ENCODE data around the gene SYNPO2.
"Not testable (repeated sequence)": the region's sequence is repeated elsewhere in the genome, so short reads cannot be mapped to it uniquely, and the experiment has no call there.

Gene SYNPO2

DNA sequence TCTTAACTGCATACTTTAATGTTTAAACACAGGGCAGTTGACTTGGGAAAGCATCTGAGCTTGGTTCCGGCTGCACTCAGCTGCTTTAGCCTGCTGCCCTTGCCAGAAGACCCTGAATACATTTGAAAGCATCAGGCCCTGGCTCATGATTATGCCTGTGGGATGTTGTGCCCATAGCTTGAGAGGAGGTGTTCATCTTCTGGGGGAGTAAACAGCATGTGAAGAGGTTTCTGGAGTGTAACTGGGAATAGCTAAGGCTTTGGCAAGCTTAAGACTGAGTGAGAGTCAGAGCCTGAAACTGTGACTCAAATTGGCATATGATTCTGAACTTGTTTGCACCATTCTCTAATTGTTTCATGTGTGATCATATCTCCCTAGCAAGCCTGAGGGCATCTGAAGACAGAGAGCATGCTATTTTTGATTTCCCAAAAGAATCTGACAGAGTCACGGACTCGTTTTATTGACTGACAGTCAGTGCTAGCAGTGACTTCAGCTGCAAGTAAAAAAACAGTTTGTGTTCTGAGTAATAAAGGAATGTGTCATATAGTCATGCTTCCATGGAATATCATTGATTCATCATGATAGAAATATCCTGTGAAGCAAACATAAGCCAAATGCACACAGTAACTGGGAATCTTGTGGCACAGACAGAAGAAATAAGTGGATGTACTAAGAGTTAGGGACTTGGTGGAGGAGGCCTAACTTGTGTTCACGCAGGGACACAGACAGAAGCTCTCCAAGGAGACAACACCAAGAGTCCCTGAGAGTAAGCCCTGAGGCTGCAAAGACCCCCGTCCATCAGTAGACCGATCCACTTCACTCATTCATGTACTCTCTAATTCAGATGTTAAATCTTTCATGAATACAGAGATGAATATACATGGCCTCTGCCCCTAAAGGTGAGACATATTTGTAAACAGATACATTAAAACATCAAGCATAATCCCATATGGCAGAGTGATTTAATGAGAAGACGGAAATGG is 100.7 kb downstream of the SYNPO2 start:
- Histone ChIP-seq H3K27me3 (ENCODE audit: insufficient read depth, low read length) (peaks cover 6% of the 10 kb centered on the region), H3K36me3 (ENCODE audit: insufficient read depth, low read length) (no peaks in the 10 kb centered on the region), H2AFZ (ENCODE audit: low read depth, low read length) (no peak overlapping the region), H3K4me1 (ENCODE audit: insufficient read depth, low read length) (no peaks in the 10 kb centered on the region), H3K9me3 (ENCODE audit: low read length) (no peaks in the 10 kb centered on the region), H3K4me3 (ENCODE audit: low read length) (no peak overlapping the region)

DNA sequence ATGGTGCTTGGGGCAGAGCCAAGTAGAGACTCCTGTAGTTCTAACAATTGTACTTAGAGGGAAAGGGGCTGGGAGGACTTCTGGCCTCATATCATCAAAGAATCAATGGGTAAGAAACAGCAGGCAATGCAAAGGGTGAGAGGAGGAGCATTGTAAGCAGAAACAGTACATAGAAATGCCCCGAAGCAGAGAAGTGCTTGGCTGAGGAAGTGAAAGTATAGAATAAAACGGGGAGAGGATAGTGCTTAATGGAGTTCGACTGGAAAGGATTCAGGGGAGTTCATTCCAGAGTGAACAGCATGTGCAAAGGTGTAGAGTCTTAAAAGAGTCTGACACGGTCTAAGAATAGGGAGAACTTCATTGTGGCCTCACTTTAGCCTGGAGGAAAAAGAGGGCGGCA is 103.0 kb downstream of the SYNPO2 start:
- Histone ChIP-seq H2AFZ (ENCODE audit: low read depth, low read length) (no peak overlapping the region), H3K36me3 (ENCODE audit: insufficient read depth, low read length) (no peaks in the 10 kb centered on the region), H3K4me1 (ENCODE audit: insufficient read depth, low read length) (no peaks in the 10 kb centered on the region), H3K4me3 (ENCODE audit: low read length) (no peak overlapping the region), H3K27me3 (ENCODE audit: insufficient read depth, low read length) (peaks cover 3% of the 10 kb centered on the region), H3K9me3 (ENCODE audit: low read length) (no peaks in the 10 kb centered on the region)

DNA sequence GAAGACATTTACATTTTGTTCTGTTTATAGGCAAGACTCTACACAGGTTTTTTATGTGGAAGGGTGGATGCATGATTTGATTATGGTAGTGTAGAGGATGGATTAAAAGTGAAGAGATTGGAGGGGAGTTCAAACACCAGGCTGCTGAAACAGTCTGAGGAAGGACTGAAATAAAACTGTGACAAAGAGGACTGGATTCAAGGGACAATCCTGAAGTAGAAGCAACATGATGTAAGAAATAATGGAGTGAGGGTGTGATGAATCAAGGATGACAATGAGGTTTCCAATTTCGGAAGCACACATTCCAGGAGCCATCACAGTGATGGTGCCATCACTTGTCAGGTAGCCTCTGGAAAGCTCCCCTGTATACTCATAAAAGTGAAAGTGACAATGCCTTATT is 103.5 kb downstream of the SYNPO2 start:
- H3K36me3 ChIP-seq (ENCODE audit: insufficient read depth, low read length): no peaks in the 10 kb centered on the region
- no peaks in the 10 kb centered on the region for H3K4me1 ChIP-seq (ENCODE audit: insufficient read depth, low read length)
- no peaks in the 10 kb centered on the region for H3K9me3 ChIP-seq (ENCODE audit: low read length)
- H3K27me3 ChIP-seq (ENCODE audit: insufficient read depth, low read length): peaks cover 3% of the 10 kb centered on the region
- H3K4me3 ChIP-seq (ENCODE audit: low read length): no peak overlapping the region
- no peak overlapping the region for H2AFZ ChIP-seq (ENCODE audit: low read depth, low read length)

DNA sequence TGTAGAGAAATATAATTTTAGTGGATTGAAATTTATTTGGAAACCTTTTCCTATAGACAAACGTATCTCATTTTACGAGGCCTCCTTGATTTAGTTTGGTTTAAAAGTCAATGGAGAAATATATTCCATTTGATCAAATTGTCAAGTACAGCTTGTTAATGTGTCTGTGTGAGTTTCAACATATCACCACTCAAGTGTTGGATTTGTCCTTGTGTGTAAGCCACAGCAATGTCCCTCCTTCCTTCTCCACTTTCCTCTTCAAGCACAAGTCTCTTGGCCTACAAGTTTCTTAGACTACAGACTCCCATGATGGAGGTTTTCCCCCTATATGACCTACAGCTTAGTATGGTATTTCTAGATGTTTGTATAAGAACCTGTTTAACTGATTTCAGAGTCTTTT is 104.7 kb downstream of the SYNPO2 start:
- H2AFZ ChIP-seq (ENCODE audit: low read depth, low read length): no peak overlapping the region
- H3K36me3 ChIP-seq (ENCODE audit: insufficient read depth, low read length): no peaks in the 10 kb centered on the region
- no peaks in the 10 kb centered on the region for H3K4me1 ChIP-seq (ENCODE audit: insufficient read depth, low read length)
- no peak overlapping the region for H3K4me3 ChIP-seq (ENCODE audit: low read length)
- H3K9me3 ChIP-seq (ENCODE audit: low read length): no peaks in the 10 kb centered on the region
- peaks cover 3% of the 10 kb centered on the region for H3K27me3 ChIP-seq (ENCODE audit: insufficient read depth, low read length)

DNA sequence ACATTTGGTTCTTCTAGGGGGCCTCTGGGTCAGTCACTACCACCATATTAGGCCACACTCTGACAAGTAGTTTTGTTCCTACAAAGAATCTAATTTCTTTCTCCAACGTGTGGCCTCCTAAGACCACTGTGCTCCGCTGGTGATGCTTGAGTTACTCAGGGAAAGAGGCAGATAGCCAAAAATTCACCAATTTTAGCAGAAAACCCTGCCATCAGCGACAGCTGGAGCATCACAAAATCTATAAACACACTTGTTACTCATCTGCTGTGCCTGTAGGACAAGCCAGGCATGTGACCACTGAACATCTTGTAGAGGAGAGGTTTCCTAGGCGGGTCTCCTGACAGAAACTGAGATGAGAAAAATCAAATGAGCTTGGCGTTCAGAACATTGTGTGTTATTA is 105.4 kb downstream of the SYNPO2 start:
- Histone ChIP-seq H3K4me1 (ENCODE audit: insufficient read depth, low read length) (no peaks in the 10 kb centered on the region), H3K4me3 (ENCODE audit: low read length) (no peak overlapping the region), H2AFZ (ENCODE audit: low read depth, low read length) (no peak overlapping the region), H3K27me3 (ENCODE audit: insufficient read depth, low read length) (peaks cover 3% of the 10 kb centered on the region), H3K9me3 (ENCODE audit: low read length) (no peaks in the 10 kb centered on the region), H3K36me3 (ENCODE audit: insufficient read depth, low read length) (no peaks in the 10 kb centered on the region)

DNA sequence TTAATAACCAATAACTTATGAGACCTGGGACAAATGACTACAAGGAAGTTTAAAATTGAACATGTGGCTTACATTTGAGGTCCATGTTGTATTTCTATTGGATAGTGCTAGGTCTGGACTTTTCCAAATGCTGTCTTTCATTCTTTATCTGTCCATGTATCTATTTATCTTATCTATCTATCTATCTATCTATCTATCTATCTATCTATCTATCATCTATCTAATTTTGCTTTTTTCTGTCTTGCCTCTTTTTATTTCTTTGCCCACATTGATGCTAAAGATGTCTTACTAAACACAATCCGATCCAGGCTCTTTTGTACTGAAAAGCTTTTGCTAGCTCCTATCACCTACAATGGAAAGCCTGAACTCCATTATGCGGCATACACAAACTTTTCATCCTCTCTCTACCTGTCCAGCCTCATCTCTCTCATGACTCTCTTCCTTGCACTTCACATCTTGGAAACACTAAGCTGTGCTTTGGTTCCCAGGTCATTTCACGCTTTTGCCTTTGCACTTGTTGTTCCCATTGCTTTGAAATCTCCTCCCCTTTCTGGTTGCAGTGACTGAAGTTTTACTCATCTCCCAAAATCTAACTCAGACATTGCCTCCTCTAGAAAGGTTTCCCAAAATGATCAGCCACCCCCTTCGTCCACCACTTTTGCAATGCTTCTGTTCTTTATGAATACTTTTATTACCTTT is 107.2 kb downstream of the SYNPO2 start:
- no peaks in the 10 kb centered on the region for H3K9me3 ChIP-seq (ENCODE audit: low read length)

DNA sequence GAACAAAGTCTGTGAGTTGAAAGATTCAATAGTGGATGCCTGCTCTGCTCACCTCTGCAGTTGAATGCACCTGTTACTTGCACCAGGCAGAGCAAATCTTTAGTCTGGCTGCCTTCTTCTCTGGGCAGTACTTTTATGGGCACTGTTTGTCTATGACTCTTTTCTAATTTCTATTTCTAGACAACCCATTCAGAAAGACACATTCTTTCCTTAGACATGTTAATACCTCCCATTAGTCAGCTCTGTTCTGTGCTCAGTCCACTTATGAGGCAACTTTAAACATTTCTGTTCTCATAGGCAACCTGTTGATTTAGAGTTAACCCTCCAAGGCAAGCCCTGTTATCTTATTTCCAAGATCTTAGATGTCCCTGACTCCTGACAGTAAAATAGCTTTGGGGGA is 108.9 kb downstream of the SYNPO2 start:
- Histone ChIP-seq H3K27me3 (ENCODE audit: insufficient read depth, low read length) (peaks cover 3% of the 10 kb centered on the region), H3K9me3 (ENCODE audit: low read length) (no peaks in the 10 kb centered on the region), H3K4me1 (ENCODE audit: insufficient read depth, low read length) (no peaks in the 10 kb centered on the region), H3K36me3 (ENCODE audit: insufficient read depth, low read length) (no peaks in the 10 kb centered on the region), H3K4me3 (ENCODE audit: low read length) (no peak overlapping the region), H2AFZ (ENCODE audit: low read depth, low read length) (no peak overlapping the region)

More for the DNA sequence above, 107.2 kb downstream of the SYNPO2 start:
- no peaks in the 10 kb centered on the region for H3K4me1 ChIP-seq (ENCODE audit: insufficient read depth, low read length)
- H3K4me3 ChIP-seq (ENCODE audit: low read length): no peak overlapping the region
- H3K36me3 ChIP-seq (ENCODE audit: insufficient read depth, low read length): no peaks in the 10 kb centered on the region
- no peak overlapping the region for H2AFZ ChIP-seq (ENCODE audit: low read depth, low read length)
- peaks cover 3% of the 10 kb centered on the region for H3K27me3 ChIP-seq (ENCODE audit: insufficient read depth, low read length)

DNA sequence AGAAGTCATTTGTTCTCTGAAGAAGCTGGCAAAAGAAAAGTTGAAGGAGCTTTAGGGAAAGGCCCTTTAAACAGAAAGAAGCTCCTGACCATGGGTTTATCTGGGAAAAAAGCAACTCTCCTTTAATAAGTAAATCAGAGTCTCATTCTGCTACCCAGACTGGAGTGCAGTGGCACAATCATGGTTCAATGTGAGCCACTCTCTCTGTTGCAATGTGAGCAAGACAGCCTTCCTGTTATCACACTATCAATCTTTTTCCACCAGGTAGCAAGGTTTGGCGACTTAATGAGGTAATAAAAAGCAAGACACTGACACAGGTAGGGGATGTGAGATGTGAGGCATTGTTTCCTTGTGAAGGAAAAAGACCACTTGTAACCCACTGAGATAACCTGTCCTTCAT is 111.3 kb downstream of the SYNPO2 start:
- Histone ChIP-seq H3K36me3 (ENCODE audit: insufficient read depth, low read length) (no peaks in the 10 kb centered on the region), H3K27me3 (ENCODE audit: insufficient read depth, low read length) (no peaks in the 10 kb centered on the region), H3K4me1 (ENCODE audit: insufficient read depth, low read length) (no peaks in the 10 kb centered on the region), H3K9me3 (ENCODE audit: low read length) (no peaks in the 10 kb centered on the region), H2AFZ (ENCODE audit: low read depth, low read length) (no peak overlapping the region), H3K4me3 (ENCODE audit: low read length) (no peak overlapping the region)

DNA sequence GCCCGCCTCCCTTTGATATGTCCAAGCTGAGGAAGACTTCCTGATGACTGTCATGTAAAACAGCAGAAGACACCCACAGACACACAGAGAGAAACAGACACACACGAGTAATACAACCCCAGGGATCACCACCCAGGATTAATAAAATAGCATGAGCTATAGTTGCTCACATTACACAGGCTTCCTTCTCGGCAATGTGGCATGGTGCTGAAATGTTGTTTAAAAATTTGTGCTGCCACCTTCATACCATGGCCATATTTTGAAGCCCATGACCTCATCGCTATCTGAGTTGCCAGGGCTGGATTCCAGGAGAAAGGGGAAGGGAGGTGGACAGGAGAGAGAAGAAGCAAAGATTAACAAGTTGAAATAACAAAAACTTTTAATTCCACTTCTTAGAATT is 111.7 kb downstream of the SYNPO2 start:
- no peaks in the 10 kb centered on the region for H3K36me3 ChIP-seq (ENCODE audit: insufficient read depth, low read length)
- H3K9me3 ChIP-seq (ENCODE audit: low read length): no peaks in the 10 kb centered on the region
- no peaks in the 10 kb centered on the region for H3K27me3 ChIP-seq (ENCODE audit: insufficient read depth, low read length)
- no peak overlapping the region for H2AFZ ChIP-seq (ENCODE audit: low read depth, low read length)
- no peaks in the 10 kb centered on the region for H3K4me1 ChIP-seq (ENCODE audit: insufficient read depth, low read length)
- no peak overlapping the region for H3K4me3 ChIP-seq (ENCODE audit: low read length)

DNA sequence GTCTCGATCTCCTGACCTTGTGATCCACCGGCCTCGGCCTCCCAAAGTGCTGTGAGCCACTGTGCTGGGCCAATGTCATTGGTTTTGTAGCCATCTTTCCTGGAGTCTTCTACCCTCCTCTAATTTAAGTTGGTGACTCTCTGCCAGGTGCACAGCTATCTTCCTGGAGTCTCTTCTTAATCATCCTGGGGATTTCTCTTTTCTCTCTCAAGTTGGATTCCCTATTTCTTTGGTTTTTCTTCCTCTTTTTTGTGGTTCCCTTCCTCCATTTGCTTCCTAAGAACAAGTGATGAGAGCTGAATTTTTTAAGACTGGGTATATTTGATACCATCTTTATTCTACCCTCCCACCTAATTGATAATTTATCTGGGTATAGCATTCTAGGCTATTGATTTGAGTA is 113.8 kb downstream of the SYNPO2 start:
- Histone ChIP-seq H3K36me3 (ENCODE audit: insufficient read depth, low read length) (no peaks in the 10 kb centered on the region), H3K9me3 (ENCODE audit: low read length) (no peaks in the 10 kb centered on the region), H3K4me1 (ENCODE audit: insufficient read depth, low read length) (no peaks in the 10 kb centered on the region), H3K4me3 (ENCODE audit: low read length) (no peak overlapping the region), H3K27me3 (ENCODE audit: insufficient read depth, low read length) (no peaks in the 10 kb centered on the region), H2AFZ (ENCODE audit: low read depth, low read length) (no peak overlapping the region)

DNA sequence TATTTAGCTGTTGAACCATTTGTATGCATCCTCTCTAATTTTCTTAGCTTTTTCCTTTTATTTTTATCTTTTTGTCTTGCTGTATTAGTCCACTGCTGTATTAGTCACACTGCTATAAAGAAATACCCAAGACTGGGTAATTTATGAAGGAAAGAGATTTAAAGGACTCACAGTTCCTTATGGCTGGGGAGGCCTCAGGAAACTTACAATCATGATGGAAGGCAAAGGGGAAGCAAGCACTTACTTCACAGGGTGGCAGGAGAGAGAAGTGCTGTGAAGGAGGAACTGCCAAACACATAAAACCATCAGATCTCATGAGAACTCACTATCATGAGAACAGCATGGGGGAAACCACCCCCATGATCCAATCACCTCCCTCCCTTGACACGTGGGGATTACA is 114.3 kb downstream of the SYNPO2 start:
- not testable (repeated sequence) for H3K4me3 ChIP-seq (ENCODE audit: low read length); H3K27me3 ChIP-seq (ENCODE audit: insufficient read depth, low read length); H3K4me1 ChIP-seq (ENCODE audit: insufficient read depth, low read length); H3K36me3 ChIP-seq (ENCODE audit: insufficient read depth, low read length); H2AFZ ChIP-seq (ENCODE audit: low read depth, low read length); H3K9me3 ChIP-seq (ENCODE audit: low read length)

DNA sequence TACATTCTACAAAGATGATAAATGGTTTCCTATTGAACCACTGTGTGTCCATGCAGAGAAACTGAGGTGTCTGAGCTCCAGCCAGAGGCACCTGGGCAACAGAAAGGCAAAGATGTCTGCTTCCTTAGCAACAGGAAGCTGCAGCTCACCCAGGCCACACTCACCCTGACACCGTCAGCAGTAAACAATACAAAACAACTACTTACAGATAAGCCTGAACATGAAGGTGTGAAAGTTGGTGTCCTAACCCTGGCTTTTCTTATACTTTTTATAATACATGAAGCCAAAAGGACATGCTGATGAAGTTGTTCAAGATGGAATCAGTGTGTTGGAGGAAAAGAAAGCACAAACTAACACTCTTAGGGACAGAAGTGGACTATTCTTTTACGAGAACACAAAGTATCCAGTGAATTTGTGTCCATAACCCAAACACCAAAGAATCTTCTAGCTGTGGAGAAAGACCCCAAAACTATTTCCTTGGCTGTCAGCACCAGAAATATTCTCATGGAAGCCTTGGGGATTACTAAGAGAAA is 117.3 kb downstream of the SYNPO2 start:
- Histone ChIP-seq H3K36me3 (ENCODE audit: insufficient read depth, low read length) (no peaks in the 10 kb centered on the region), H3K4me1 (ENCODE audit: insufficient read depth, low read length) (no peaks in the 10 kb centered on the region), H3K27me3 (ENCODE audit: insufficient read depth, low read length) (no peaks in the 10 kb centered on the region), H3K4me3 (ENCODE audit: low read length) (no peak overlapping the region), H3K9me3 (ENCODE audit: low read length) (no peaks in the 10 kb centered on the region), H2AFZ (ENCODE audit: low read depth, low read length) (no peak overlapping the region)

DNA sequence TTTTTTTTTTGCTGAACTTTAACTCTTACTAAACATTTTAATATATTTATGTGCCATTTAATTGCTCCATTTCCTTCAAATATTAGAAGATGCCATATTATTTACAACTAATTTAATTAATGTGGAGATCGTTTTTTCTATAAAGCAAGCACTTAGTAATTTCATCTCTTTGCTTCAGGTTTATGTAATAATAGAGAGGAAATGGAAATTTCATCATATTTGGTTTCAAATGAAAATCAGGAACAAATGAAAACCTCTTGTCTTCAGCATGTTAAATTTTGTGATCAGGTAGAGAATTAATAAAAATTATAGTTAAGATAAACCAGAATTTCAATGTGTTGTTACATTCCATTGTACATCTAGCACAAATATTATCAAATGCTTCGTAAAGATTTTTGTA is 120.1 kb downstream of the SYNPO2 start:
- no peaks in the 10 kb centered on the region for H3K4me1 ChIP-seq (ENCODE audit: insufficient read depth, low read length)
- H3K4me3 ChIP-seq (ENCODE audit: low read length): no peak overlapping the region
- no peak overlapping the region for H2AFZ ChIP-seq (ENCODE audit: low read depth, low read length)
- no peaks in the 10 kb centered on the region for H3K36me3 ChIP-seq (ENCODE audit: insufficient read depth, low read length)
- H3K27me3 ChIP-seq (ENCODE audit: insufficient read depth, low read length): no peaks in the 10 kb centered on the region
- H3K9me3 ChIP-seq (ENCODE audit: low read length): no peaks in the 10 kb centered on the region
